Activated T-helper 1 cell treated with anti-CD3 and anti-CD28 coated beads, Interleukin-12 subunit alpha, Interleukin-12 subunit beta, Interleukin-2, Interleukin-4 antibody, amounts not matched to agents 30 ng/mL and 10 ng/mL and 1 ng/mL, durations not matched to agents 14 hours and 24 hours and 36 hours (primary cell): ENCODE results near the gene RAB3B. TPM values are rescaled to one million over a fixed set of nuclear protein-coding genes. Genes with fewer than 3 reads are reported as not detected.

Source experiments
- DNase-seq: peaks from one replicate; pipeline ENCODE4 v3.0.0; 2021; ENCODE audit warnings: low spot score
- H3K27ac Mint-ChIP-seq: one replicate; pipeline ENCODE4 v1.8.0; 2021; ENCODE audit warnings: mild to moderate bottlenecking, mixed read lengths
- H3K27me3 Mint-ChIP-seq: one replicate; pipeline ENCODE4 v1.8.0; 2022; ENCODE audit warnings: mild to moderate bottlenecking, moderate library complexity, mixed read lengths; ENCODE audit not compliant: insufficient read depth
- H3K36me3 Mint-ChIP-seq: one replicate; pipeline ENCODE4 v1.8.0; 2021; ENCODE audit warnings: low read depth, mixed read lengths
- H3K4me1 Mint-ChIP-seq: one replicate; pipeline ENCODE4 v1.8.0; 2021; ENCODE audit warnings: low read depth, mixed read lengths
- H3K4me3 Mint-ChIP-seq: one replicate; pipeline ENCODE4 v1.8.0; 2021; ENCODE audit warnings: mild to moderate bottlenecking, moderate library complexity, mixed read lengths
- H3K9me3 Mint-ChIP-seq: one replicate; pipeline ENCODE4 v1.8.0; 2021; ENCODE audit warnings: mixed read lengths
- intact Hi-C: fragments of 100-400 bp; cut with micrococcal nuclease; formaldehyde crosslinking; loops from one replicate; pipeline ENCODE4 v1.15.1; 2024
- total RNA-seq: library from RNA; stranded (reverse); gene quantifications from 2 replicates; pipeline ENCODE4 v1.2.3, GENCODE V29; 2022

RAB3B gene
- total RNA-seq, 1 donor from 2014 or later, result 0.05 TPM

GRCh38 chr1:51942281-51942680, 48.2 kb downstream of the RAB3B start:
- DNase-seq, result no peak
- Mint-ChIP-seq H3K9me3 (peaks cover 17% of the 10 kb centered on the region), H3K4me3 (no peak overlapping the region), H3K27me3 (peaks cover 4% of the 10 kb centered on the region), H3K27ac (no peak overlapping the region), H3K4me1 (no peaks in the 10 kb centered on the region), H3K36me3 (no peaks in the 10 kb centered on the region)
- intact Hi-C loops, result no loop called here

GRCh38 chr1:51941528-51941927, 49.0 kb downstream of the RAB3B start:
- H3K36me3 Mint-ChIP-seq, result no peaks in the 10 kb centered on the region
- no peak overlapping the region for H3K27ac Mint-ChIP-seq
- intact Hi-C loops, result no loop called here
- no peak for DNase-seq
- no peak overlapping the region for H3K4me3 Mint-ChIP-seq
- peaks cover 17% of the 10 kb centered on the region for H3K9me3 Mint-ChIP-seq
- H3K27me3 Mint-ChIP-seq, result peaks cover 4% of the 10 kb centered on the region
- no peaks in the 10 kb centered on the region for H3K4me1 Mint-ChIP-seq

- Mint-ChIP-seq H3K27ac (no peak overlapping the region), H3K27me3 (peaks cover 4% of the 10 kb centered on the region), H3K9me3 (peaks cover 13% of the 10 kb centered on the region), H3K36me3 (no peaks in the 10 kb centered on the region), H3K4me1 (no peaks in the 10 kb centered on the region), H3K4me3 (no peak overlapping the region)
- intact Hi-C loops, result loop anchor here (10.0 kb wide), 1 partner anchor 252 kb away; no protein-coding TSS in a partner anchor
- no peak for DNase-seq
These were observed 53.4 kb downstream of the RAB3B start for GRCh38 chr1:51937112-51937511.

GRCh38 chr1:51936531-51936930, 54.0 kb downstream of the RAB3B start:
- H3K27ac Mint-ChIP-seq, result no peak overlapping the region
- intact Hi-C loops, result loop anchor here (10.0 kb wide), 1 partner anchor 252 kb away; no protein-coding TSS in a partner anchor
- peaks cover 7% of the 10 kb centered on the region for H3K9me3 Mint-ChIP-seq
- peaks cover 3% of the 10 kb centered on the region for H3K27me3 Mint-ChIP-seq
- DNase-seq, result no peak
- H3K4me1 Mint-ChIP-seq, result no peaks in the 10 kb centered on the region
- no peak overlapping the region for H3K4me3 Mint-ChIP-seq
- H3K36me3 Mint-ChIP-seq, result no peaks in the 10 kb centered on the region

GRCh38 chr1:51933344-51933743, 57.2 kb downstream of the RAB3B start:
- Mint-ChIP-seq H3K27ac (no peak overlapping the region), H3K36me3 (no peaks in the 10 kb centered on the region), H3K9me3 (no peaks in the 10 kb centered on the region), H3K27me3 (peaks cover 3% of the 10 kb centered on the region), H3K4me3 (no peak overlapping the region), H3K4me1 (no peaks in the 10 kb centered on the region)
- intact Hi-C loops, result loop anchor here (10.0 kb wide), 1 partner anchor 249 kb away; no protein-coding TSS in a partner anchor
- DNase-seq, result no peak

GRCh38 chr1:51930329-51930728, 60.2 kb downstream of the RAB3B start:
- Mint-ChIP-seq H3K4me3 (no peak overlapping the region), H3K4me1 (no peaks in the 10 kb centered on the region), H3K36me3 (no peaks in the 10 kb centered on the region), H3K27me3 (peaks cover 6% of the 10 kb centered on the region), H3K9me3 (no peaks in the 10 kb centered on the region), H3K27ac (no peak overlapping the region)
- intact Hi-C loops, result loop anchor here (10.0 kb wide), 1 partner anchor 246 kb away; no protein-coding TSS in a partner anchor
- DNase-seq, result no peak

- H3K27me3 Mint-ChIP-seq, result peaks cover 3% of the 10 kb centered on the region
- no peak overlapping the region for H3K27ac Mint-ChIP-seq
- no peaks in the 10 kb centered on the region for H3K9me3 Mint-ChIP-seq
These were observed 61.6 kb downstream of the RAB3B start for GRCh38 chr1:51928896-51929295.

GRCh38 chr1:51927029-51927428, 63.5 kb downstream of the RAB3B start:
- no peak overlapping the region for H3K4me3 Mint-ChIP-seq
- H3K27me3 Mint-ChIP-seq, result peaks cover 3% of the 10 kb centered on the region
- no peaks in the 10 kb centered on the region for H3K36me3 Mint-ChIP-seq
- no peak overlapping the region for H3K27ac Mint-ChIP-seq
- no peaks in the 10 kb centered on the region for H3K9me3 Mint-ChIP-seq
- DNase-seq, result no peak
- intact Hi-C loops, result no loop called here
- no peaks in the 10 kb centered on the region for H3K4me1 Mint-ChIP-seq

More at GRCh38 chr1:51928896-51929295, 61.6 kb downstream of the RAB3B start:
- Mint-ChIP-seq H3K4me1 (no peaks in the 10 kb centered on the region), H3K4me3 (no peak overlapping the region), H3K36me3 (no peaks in the 10 kb centered on the region)
- intact Hi-C loops, result no loop called here
- no peak for DNase-seq

GRCh38 chr1:51926171-51926812, 64.2 kb downstream of the RAB3B start:
- intact Hi-C loops, result no loop called here
- H3K27ac Mint-ChIP-seq, result no peak overlapping the region
- H3K36me3 Mint-ChIP-seq, result no peaks in the 10 kb centered on the region
- no peaks in the 10 kb centered on the region for H3K4me1 Mint-ChIP-seq
- DNase-seq, result no peak
- peaks cover 3% of the 10 kb centered on the region for H3K27me3 Mint-ChIP-seq
- H3K4me3 Mint-ChIP-seq, result no peak overlapping the region
- no peaks in the 10 kb centered on the region for H3K9me3 Mint-ChIP-seq

- intact Hi-C loops, result no loop called here
- no peaks in the 10 kb centered on the region for H3K36me3 Mint-ChIP-seq
- no peaks in the 10 kb centered on the region for H3K9me3 Mint-ChIP-seq
- peaks cover 6% of the 10 kb centered on the region for H3K27me3 Mint-ChIP-seq
- DNase-seq, result no peak
- no peak overlapping the region for H3K27ac Mint-ChIP-seq
- H3K4me3 Mint-ChIP-seq, result no peak overlapping the region
- no peaks in the 10 kb centered on the region for H3K4me1 Mint-ChIP-seq
These were observed 66.0 kb downstream of the RAB3B start for GRCh38 chr1:51924455-51924854.

- Mint-ChIP-seq H3K36me3 (no peaks in the 10 kb centered on the region), H3K4me1 (no peaks in the 10 kb centered on the region), H3K27me3 (peaks cover 3% of the 10 kb centered on the region), H3K9me3 (no peaks in the 10 kb centered on the region), H3K27ac (no peak overlapping the region), H3K4me3 (no peak overlapping the region)
- DNase-seq, result no peak
- intact Hi-C loops, result no loop called here
These were observed 68.5 kb downstream of the RAB3B start for GRCh38 chr1:51922040-51922439.

- no peak for DNase-seq
- Mint-ChIP-seq H3K36me3 (no peaks in the 10 kb centered on the region), H3K4me1 (no peaks in the 10 kb centered on the region), H3K27me3 (peaks cover 3% of the 10 kb centered on the region), H3K4me3 (no peak overlapping the region), H3K9me3 (no peaks in the 10 kb centered on the region), H3K27ac (no peak overlapping the region)
- intact Hi-C loops, result no loop called here
These were observed 70.4 kb downstream of the RAB3B start for GRCh38 chr1:51920130-51920529.

GRCh38 chr1:51919684-51920083, 70.8 kb downstream of the RAB3B start:
- DNase-seq, result no peak
- intact Hi-C loops, result no loop called here
- H3K36me3 Mint-ChIP-seq, result no peaks in the 10 kb centered on the region
- H3K27me3 Mint-ChIP-seq, result peaks cover 3% of the 10 kb centered on the region
- no peaks in the 10 kb centered on the region for H3K9me3 Mint-ChIP-seq
- no peak overlapping the region for H3K27ac Mint-ChIP-seq
- no peaks in the 10 kb centered on the region for H3K4me1 Mint-ChIP-seq
- no peak overlapping the region for H3K4me3 Mint-ChIP-seq
